NCI-H2081 treated with DMSO at 0.1 percent for 48 hours (cell line): Measurements from ENCODE around the gene PRKAB2.
"Not testable (repeated sequence)": the region's sequence is repeated elsewhere in the genome, so short reads cannot be mapped to it uniquely, and the experiment has no call there.

ENCODE experiments used
- DNase-seq: peaks from one replicate; lab custom pipeline; 2025; lab: John Stamatoyannopoulos, UW

PRKAB2 gene

DNA sequence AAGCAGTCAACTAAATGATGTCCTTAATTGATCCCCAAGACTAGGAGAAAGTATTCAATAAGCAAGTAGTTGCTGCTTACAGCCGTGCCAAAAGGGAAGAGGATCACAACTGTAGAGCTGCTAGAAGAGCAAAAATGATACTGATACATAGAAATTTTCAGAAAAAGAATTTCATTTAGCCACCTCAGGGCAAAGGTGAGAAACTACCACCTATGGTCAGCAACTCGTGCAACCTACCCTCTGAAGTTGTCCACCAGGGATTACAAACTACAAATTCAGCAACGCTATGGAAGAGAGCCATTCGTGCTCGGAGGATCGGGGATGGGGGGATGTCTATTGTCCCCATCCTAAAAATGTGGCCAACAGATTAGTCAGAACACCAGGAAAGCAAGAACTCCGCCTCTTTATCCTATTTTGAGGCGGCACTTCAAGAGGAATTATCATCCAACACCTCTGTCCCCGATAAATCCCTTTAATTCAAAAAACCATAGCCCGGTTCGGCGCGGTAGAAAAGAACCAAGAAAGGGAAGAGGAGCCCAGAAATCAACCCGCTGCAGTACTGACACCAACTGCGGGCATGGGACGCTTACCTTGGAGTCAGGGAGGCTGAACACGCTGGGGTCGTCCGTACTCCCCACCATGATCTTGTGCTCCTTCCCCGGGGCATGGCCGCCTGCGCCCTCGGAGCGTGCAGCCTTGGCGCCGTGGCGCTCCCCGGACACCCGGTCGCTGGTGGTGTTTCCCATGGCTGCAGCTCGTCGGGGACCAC is 687 bp downstream of the PRKAB2 start:
- no peak for DNase-seq

DNA sequence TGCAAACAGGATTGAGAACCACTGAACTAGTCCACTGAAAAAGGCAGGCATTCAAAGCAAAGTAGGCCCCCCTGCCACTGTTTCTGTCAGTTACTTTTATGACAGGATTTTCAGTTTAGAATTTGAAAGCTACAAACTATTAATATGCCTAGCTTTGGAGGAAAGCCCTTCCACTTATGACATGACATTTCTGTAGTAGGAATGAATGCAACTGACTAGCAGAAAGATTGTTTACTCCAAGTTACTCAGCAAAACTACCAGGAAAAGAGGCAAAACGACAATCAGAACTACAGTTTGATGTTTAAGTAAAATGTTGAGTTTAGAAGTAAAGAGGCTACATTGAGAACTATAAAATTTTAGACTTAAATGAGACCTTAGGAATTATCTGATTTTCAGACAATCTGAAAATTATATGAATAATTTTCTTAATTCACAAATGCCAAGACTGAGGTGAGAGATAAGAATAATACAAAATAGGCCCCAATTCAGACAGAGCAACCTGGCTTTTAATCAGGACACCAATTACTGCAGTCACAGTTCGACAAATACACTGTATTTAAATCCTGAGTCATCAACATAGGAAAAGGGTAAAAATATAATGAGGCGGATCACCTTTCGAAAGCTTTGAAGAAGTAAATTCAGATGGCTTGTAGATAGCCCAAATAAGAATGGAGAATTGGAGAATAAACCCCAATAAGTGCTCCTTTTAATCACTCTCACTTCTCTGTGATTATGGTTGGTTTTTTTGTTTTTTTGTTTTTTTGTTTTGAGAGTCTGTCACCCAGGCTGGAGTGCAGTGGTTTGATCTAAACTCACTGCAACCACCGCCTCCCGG is 2.2 kb downstream of the PRKAB2 start:
- no peak for DNase-seq

DNA sequence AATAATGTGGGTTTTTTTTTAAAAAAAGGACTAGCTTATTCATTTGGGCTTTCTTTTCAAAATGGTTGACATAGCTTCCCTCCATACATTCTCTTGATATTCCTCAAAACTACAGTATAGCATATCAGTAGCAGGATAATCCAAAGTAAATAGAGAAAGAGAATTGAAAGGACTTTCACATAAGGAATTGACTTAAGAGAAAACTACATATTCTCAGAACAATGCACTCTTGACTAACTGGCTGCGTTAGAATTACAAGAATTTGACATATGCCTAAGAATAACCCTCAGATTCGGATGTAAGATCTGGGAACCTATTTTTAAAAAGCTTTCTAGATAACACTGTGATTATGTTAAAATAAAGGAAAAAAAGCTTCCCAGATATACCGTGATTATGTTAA is 3.1 kb downstream of the PRKAB2 start:
- no peak for DNase-seq

DNA sequence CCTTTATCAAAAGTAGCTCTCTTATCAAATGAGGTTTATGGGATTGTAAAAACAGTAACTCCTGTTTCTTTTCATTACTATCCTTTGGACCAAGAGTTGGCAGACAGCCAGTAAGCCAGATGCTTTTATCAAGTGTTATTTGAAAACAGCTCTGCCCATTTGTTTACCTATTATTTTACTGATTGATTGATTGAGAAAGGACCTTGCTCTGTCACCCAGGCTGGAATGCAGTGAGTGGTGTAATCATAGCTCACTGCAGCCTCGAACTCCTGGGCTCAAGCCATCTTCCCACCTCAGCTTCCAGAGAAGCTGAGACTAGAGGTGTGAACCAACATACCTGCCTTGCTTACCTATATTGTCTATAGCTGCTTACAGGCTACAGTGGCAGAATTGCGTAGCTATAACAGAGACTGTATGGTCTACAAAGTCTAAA is 3.6 kb downstream of the PRKAB2 start:
- no peak for DNase-seq

GRCh38 chr1:147167365-147167764 is 4.9 kb downstream of the PRKAB2 start:
- DNase-seq, result no peak

GRCh38 chr1:147163019-147163418 is 9.3 kb downstream of the PRKAB2 start:
- no peak for DNase-seq

DNA sequence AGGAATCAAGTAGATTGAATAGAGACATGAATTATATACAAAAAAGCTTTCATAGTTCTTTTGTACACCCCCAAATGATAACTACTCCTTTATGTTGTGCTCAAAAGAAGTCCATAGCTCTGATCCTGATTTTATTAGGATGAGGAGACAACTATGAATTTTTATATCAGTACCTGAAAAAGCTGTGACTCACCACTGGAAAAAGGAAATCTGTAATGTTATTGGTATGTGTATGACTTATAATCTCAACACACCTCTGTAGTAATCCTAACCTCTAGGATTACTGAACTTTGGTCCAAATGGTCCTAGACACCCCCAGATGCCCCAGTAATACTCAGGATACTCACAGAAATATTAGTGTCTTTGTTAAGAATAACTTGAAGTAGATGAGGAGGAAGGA is 10.2 kb downstream of the PRKAB2 start:
- no peak for DNase-seq

DNA sequence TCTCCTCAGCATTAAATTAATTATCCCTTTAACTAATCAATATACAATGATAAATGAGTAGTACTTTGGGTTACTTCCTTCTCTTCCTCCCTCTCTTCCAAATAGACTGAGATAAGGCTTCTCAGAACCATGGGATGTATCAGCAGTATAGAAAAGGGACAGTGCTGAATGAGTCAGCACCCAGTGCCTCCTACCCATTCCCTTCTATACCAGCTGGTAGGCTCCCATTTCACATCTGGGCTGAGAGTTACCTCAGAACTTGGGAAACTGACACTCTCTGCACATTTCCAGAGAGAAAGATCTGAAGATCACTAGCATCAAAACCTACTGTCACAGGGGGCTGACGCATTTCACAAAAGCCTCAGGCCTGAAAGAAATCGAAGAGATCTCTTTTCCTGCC is 15.2 kb downstream of the PRKAB2 start:
- not testable (repeated sequence) for DNase-seq

DNA sequence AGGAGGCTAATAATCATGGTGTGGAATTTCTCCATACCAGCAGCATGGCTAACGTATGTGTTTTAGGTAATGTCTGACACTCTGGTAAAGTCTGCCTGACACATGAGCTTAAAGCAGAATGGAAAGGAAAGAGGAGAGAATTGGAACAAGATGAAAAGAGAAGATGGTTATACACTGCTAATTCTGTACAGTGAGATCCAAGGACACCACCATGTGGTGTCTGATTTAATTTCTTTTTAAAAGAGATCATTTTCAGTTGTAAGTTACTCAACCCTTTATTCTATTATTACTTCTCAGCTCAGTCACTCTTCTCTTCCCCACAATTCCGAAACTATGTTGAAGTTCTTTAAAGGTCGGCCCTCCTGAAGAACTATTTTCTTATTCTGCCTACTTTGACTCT is 15.6 kb downstream of the PRKAB2 start:
- no peak for DNase-seq

DNA sequence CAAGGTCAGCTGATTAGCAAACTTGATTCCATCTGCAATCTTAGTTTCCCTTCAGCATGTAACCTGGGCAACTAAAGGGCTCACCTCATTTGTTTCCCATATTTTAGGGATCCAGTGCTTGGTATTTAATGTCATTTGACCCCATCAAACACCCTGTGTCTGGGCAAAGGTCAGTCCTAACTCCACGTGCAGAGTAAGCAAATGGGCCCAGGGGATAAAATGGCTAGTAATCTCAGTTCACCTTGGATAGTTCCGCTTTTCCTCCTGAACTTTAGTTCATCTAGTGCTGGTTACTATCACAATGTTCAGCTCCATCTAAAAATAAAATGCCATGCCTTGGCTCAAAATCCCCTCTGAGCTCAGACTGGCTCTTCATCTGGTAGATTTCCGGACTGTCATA is 19.5 kb downstream of the PRKAB2 start:
- no peak for DNase-seq

- no peak for DNase-seq
Observed at GRCh38 chr1:147151244-147151643, 21.0 kb downstream of the PRKAB2 start.

- DNase-seq, result no peak
Observed at GRCh38 chr1:147142886-147143285, 29.4 kb downstream of the PRKAB2 start.

DNA sequence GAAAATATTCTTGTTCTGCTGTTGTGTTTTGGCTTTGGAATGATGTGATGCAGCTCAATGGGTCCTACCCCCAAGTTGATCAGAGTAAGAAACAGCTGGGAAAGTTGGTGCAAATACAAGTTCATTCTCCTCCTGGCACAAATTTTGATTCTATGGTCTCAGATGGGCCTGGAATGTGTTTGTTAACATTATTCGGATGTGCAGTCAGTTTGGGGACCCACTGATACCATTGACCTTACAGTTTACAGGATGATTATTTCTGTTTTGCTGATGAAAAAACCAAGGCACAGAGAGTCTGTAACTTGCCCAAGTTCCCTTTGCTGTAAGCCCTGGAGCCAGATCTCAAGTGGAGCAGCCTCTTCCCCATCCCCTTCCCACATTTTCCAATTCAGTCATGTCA is 41.5 kb downstream of the PRKAB2 start:
- DNase-seq, result not testable (repeated sequence)

- DNase-seq, result no peak
Observed at GRCh38 chr1:147129116-147129873, 43.0 kb downstream of the PRKAB2 start.

- no peak for DNase-seq
Observed at GRCh38 chr1:147124266-147124665, 48.0 kb downstream of the PRKAB2 start.

DNA sequence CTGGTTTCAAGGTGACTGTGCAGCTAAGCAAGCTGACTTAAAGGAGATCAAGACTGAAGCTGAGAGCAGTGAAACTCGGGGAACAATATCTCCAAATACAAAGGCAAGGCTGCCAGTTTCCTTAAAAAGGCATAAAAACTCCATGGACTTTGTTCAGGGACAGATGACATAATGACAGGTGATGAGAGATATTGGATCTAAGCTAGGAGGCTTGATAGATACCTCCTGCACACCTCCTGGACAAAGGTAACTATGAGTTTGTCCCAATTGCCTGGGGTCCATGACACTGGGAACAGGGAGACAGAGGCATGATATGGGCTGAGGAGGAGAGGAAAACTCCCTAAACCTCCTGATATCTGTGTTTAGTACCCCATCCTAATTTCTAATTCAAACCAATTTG is 55.2 kb downstream of the PRKAB2 start:
- DNase-seq, result no peak

DNA sequence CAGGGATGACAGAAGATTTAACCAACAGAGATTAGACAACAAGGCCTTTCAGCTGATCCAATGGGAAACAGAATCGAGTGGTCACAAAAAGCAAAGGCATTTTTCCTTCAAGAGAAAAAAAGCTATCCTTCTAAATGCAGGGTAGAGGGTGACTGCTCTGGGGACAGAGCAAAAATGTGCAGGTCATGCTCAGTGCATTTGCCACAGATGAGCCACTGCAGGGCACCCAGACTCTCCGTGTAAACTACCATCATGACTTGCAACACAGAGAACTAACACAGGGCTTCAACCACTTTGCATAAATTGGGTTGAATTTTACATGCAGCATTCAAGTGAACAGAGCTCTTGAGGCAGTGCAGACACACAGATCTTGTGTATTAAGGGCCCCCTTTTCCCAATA is 56.8 kb downstream of the PRKAB2 start:
- DNase-seq, result no peak

GRCh38 chr1:147115079-147115478 is 57.2 kb downstream of the PRKAB2 start:
- DNase-seq, result not testable (repeated sequence)

- not testable (repeated sequence) for DNase-seq
Observed at GRCh38 chr1:147114353-147114752, 57.9 kb downstream of the PRKAB2 start.

GRCh38 chr1:147111381-147112130 is 60.7 kb downstream of the PRKAB2 start:
- DNase-seq, result no peak

DNA sequence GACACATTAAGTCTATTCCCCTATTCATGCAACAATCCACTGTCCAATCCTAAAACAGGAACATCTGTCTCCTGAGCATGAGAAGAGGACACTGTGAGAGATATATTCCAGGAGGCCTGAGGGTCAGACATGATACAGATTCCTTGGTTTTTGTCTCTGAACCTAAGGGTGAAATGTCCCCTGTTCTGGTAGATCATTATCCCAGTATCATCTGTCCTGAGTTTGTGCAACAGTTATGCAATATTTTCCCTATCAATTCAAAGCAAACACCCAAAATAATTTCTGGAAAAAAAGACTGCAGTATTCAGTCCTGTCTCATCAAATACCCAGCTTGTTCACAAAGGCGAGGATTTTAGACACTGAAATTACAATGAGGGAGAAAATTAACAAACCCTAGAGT is 61.4 kb downstream of the PRKAB2 start:
- DNase-seq, result no peak

- no peak for DNase-seq
Observed at GRCh38 chr1:147110434-147110833, 61.8 kb downstream of the PRKAB2 start.
